NK-92 (cell line): Measurements from ENCODE around the gene IGSF9.

Source experiments
- DNase-seq: peaks from one replicate; lab custom pipeline; 2025; ENCODE audit not compliant: unreplicated experiment; lab: John Stamatoyannopoulos, UW

IGSF9 gene

GRCh38 chr1:159877695-159878444 is 67.5 kb downstream of the IGSF9 start:
- no peak for DNase-seq
